Measurements from ENCODE around the gene NOS1AP. TPM values are rescaled to one million over a fixed set of nuclear protein-coding genes. Genes with fewer than 3 reads are reported as not detected.

Gene NOS1AP
- polyA plus RNA-seq, 3 donors: 0.12 TPM; not detected in 2

DNA sequence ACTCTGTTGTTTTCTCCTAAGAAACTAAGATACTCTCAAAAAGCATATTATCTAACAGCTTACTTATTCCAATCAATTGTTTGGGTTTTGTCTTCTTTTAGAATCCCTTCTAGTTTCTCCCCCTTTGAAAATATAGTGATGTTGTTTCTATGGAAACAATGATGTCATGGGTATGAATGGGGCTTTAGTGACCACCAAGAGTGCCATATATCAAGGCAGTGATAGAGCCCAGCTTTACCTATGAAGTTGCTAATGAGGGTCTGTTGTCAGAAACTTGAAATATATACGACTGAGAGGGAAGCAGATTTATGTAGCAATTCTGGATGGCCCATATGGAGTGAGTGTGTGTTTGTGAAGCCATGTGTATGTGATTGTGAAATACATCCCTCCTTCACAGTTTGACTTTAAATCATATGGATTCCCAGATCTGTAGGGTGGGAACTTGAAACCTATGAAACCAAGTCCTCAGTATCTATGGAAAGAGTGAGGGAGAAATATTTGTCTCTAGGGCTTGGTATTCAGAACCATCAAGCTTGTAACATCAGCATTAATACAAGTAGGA, 190.5 kb downstream of the NOS1AP start:
- Histone ChIP-seq H3K27ac (ENCODE audit: low read depth in 1 of 2, low read length in 2 of 2) (no peak overlapping the region), H3K9ac (ENCODE audit: insufficient read depth, low read length, poor library complexity, severe bottlenecking) (no peak overlapping the region), H3K4me3 (replicated peaks in 1 of 3; ENCODE audit: low read depth in 2 of 3, low read length in 3 of 3) (no peak overlapping the region), H2AFZ (ENCODE audit: insufficient read depth, low read depth, low read length, poor library complexity, severe bottlenecking) (no peak overlapping the region), H3K4me2 (replicated peaks; ENCODE audit: extremely low read depth, low read length, poor library complexity, severe bottlenecking) (no peak overlapping the region), H3K4me1 (ENCODE audit: control insufficient read depth in 1 of 2, insufficient read depth in 2 of 2, low read length in 2 of 2) (peaks cover 20 to 23% of the 10 kb centered on the region in 2 donors), H3K79me2 (ENCODE audit: insufficient read depth, low read length) (no peaks in the 10 kb centered on the region), H3K27me3 (ENCODE audit: control insufficient read depth in 2 of 2, insufficient read depth in 2 of 2, low read length in 2 of 2) (no peaks in the 10 kb centered on the region), H3K9me3 (replicated peaks in 1 of 2; ENCODE audit: control insufficient read depth in 1 of 2, insufficient read depth in 1 of 2, low read length in 2 of 2) (no peaks in the 10 kb centered on the region), H3K36me3 (replicated peaks in 1 of 2; ENCODE audit: control insufficient read depth in 1 of 2, insufficient read depth in 2 of 2, low read length in 2 of 2) (no peaks in the 10 kb centered on the region), H4K20me1 (ENCODE audit: insufficient read depth, low read length) (no peaks in the 10 kb centered on the region)
- H3K4me1 Mint-ChIP-seq: peaks cover 37% of the 10 kb centered on the region
- WGBS (ENCODE audit: insufficient coverage): no CpG with 5 or more reads among the region's 1 CpG
- H3K9me3 Mint-ChIP-seq: peaks cover 0 to 4% (median 2%) of the 10 kb centered on the region in 7 donors
- peaks cover 0 to 4% of the 10 kb centered on the region in 2 donors for H3K36me3 Mint-ChIP-seq
- TF ChIP-seq, protein P1, sequence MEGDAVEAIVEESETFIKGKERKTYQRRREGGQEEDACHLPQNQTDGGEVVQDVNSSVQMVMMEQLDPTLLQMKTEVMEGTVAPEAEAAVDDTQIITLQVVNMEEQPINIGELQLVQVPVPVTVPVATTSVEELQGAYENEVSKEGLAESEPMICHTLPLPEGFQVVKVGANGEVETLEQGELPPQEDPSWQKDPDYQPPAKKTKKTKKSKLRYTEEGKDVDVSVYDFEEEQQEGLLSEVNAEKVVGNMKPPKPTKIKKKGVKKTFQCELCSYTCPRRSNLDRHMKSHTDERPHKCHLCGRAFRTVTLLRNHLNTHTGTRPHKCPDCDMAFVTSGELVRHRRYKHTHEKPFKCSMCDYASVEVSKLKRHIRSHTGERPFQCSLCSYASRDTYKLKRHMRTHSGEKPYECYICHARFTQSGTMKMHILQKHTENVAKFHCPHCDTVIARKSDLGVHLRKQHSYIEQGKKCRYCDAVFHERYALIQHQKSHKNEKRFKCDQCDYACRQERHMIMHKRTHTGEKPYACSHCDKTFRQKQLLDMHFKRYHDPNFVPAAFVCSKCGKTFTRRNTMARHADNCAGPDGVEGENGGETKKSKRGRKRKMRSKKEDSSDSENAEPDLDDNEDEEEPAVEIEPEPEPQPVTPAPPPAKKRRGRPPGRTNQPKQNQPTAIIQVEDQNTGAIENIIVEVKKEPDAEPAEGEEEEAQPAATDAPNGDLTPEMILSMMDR (IDR thresholded peaks at IDR 0.05): no peak
- intact Hi-C loops (cut with micrococcal nuclease): no loop called here
- no peak overlapping the region for H3K4me3 Mint-ChIP-seq
- peaks cover 0 to 10% (median 3%) of the 10 kb centered on the region in 3 donors for H3K27me3 Mint-ChIP-seq (ENCODE audit: low read depth in 3 of 3)
- no peak for DNase-seq
- no peak overlapping the region for H3K27ac Mint-ChIP-seq

DNA sequence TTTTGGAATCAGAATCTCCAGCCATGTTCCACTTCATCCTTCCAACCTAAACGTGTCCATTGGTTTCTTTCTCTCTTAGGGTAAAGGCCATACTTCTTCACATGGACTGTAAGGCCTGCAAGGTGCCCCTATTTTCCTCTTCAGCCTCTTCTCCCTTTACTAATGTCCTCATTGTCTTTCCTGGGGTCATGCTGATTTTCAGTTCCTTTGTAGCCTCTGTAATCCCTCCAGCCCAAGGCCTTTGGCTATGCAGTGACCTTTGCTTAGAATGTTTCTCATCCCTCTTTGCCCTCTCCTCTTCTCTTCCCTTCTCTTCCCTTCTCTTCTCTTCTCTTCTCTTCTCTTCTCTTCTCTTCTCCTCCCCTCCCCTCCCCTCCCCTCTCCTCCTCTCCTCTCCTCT, 194.6 kb downstream of the NOS1AP start:
- Histone ChIP-seq H3K9me3 (replicated peaks in 1 of 2; ENCODE audit: control insufficient read depth in 1 of 2, insufficient read depth in 1 of 2, low read length in 2 of 2) (no peaks in the 10 kb centered on the region), H3K4me2 (replicated peaks; ENCODE audit: extremely low read depth, low read length, poor library complexity, severe bottlenecking) (no peak overlapping the region), H3K9ac (ENCODE audit: insufficient read depth, low read length, poor library complexity, severe bottlenecking) (no peak overlapping the region), H2AFZ (ENCODE audit: insufficient read depth, low read depth, low read length, poor library complexity, severe bottlenecking) (no peak overlapping the region), H3K79me2 (ENCODE audit: insufficient read depth, low read length) (no peaks in the 10 kb centered on the region), H3K27ac (ENCODE audit: low read depth in 1 of 2, low read length in 2 of 2) (no peak overlapping the region), H3K4me1 (ENCODE audit: control insufficient read depth in 1 of 2, insufficient read depth in 2 of 2, low read length in 2 of 2) (peaks cover 0 to 6% of the 10 kb centered on the region in 2 donors), H3K36me3 (replicated peaks in 1 of 2; ENCODE audit: control insufficient read depth in 1 of 2, insufficient read depth in 2 of 2, low read length in 2 of 2) (no peaks in the 10 kb centered on the region), H4K20me1 (ENCODE audit: insufficient read depth, low read length) (no peaks in the 10 kb centered on the region), H3K27me3 (ENCODE audit: control insufficient read depth in 2 of 2, insufficient read depth in 2 of 2, low read length in 2 of 2) (no peaks in the 10 kb centered on the region), H3K4me3 (replicated peaks in 1 of 3; ENCODE audit: low read depth in 2 of 3, low read length in 3 of 3) (no peak overlapping the region)
- Mint-ChIP-seq H3K9me3 (peaks cover 0 to 4% (median under 1%) of the 10 kb centered on the region in 7 donors), H3K4me1 (peaks cover 19% of the 10 kb centered on the region), H3K36me3 (peaks cover 0 to 4% of the 10 kb centered on the region in 2 donors), H3K4me3 (no peak overlapping the region), H3K27ac (no peak overlapping the region), H3K27me3 (ENCODE audit: low read depth in 3 of 3) (peaks cover 0 to 10% (median 3%) of the 10 kb centered on the region in 3 donors)
- TF ChIP-seq, protein P1 (IDR thresholded peaks at IDR 0.05): no peak
- DNase-seq: no peak
- intact Hi-C loops (cut with micrococcal nuclease): no loop called here
- WGBS (ENCODE audit: insufficient coverage): 100% methylated on average over 1 of the region's 1 CpG
